ENCODE measurements around the gene CARD19.

Gene CARD19, protein sequence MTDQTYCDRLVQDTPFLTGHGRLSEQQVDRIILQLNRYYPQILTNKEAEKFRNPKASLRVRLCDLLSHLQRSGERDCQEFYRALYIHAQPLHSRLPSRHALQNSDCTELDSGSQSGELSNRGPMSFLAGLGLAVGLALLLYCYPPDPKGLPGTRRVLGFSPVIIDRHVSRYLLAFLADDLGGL

GRCh38 chr9:93096131-93096802 lies at the start of gene CARD19:
CARD19 (plus strand) TSS chr9:93096217; CDS start chr9:93096346, 129 bp downstream.
- DNase-seq: peak; percentile 67

- DNase-seq: no peak
Observed at GRCh38 chr9:93048566-93049448, 47.2 kb upstream of the CARD19 start.

DNA sequence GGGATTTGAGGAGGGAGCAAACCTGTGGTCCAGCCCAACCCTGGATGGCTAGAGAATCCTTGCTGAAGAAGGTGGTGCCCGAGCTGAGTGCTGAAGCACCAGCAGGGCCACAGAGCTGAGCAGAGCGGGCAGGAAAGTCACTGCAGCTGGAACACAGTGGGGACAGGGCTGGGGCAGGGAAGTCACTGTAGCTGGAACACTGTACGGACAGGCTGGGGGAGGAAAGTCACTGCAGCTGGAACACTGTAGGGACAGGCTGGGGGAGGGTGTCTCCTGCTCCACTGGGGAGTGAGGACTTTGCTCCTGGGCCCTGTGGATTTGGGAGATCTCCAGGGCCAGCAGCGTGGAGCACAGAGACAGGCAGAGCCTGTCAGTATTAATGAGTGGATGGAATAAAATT lies 46.5 kb upstream of the CARD19 start:
- no peak for DNase-seq

GRCh38 chr9:93050231-93050630 lies 45.8 kb upstream of the CARD19 start:
- no peak for DNase-seq

GRCh38 chr9:93051680-93052089 lies 44.3 kb upstream of the CARD19 start:
- no peak for DNase-seq

DNA sequence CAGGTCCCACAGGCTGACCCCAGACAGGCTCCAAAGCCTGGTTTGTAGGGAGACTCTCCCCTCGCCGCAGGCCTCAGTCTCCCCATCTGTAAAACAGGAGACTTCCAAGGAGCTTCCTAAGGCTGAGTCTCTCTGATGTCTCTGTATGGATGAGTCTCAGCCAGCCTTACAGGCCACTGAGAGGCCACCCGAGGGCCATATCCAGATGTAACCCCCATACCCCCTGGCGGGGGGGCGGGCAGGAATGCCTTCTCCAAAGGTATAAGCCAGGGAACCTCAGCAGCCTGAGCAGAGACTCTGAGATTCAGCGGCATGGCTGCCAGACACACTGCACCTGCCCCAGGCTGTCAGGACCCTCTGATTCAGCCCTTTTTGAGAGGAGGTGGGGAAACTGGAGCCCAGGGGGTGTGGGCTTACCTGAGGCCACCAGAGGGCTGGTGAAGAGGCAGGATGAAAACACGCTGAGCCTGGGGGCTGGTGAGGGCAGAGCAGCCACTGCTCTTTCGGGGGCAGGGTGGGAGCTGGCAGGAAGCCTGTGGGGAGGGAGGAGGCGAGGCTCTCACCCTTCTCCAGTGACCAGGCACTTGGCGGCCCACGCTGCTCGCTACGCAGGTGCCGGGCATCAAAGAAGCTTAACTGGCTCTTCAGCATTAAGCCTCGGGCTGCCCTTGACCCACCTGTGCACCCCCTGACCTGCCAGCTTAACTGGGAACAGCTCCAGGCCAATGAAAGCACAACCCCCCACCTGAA lies 43.1 kb upstream of the CARD19 start:
- DNase-seq: no peak

- DNase-seq: no peak
Observed at GRCh38 chr9:93053781-93054331, 42.2 kb upstream of the CARD19 start.

DNA sequence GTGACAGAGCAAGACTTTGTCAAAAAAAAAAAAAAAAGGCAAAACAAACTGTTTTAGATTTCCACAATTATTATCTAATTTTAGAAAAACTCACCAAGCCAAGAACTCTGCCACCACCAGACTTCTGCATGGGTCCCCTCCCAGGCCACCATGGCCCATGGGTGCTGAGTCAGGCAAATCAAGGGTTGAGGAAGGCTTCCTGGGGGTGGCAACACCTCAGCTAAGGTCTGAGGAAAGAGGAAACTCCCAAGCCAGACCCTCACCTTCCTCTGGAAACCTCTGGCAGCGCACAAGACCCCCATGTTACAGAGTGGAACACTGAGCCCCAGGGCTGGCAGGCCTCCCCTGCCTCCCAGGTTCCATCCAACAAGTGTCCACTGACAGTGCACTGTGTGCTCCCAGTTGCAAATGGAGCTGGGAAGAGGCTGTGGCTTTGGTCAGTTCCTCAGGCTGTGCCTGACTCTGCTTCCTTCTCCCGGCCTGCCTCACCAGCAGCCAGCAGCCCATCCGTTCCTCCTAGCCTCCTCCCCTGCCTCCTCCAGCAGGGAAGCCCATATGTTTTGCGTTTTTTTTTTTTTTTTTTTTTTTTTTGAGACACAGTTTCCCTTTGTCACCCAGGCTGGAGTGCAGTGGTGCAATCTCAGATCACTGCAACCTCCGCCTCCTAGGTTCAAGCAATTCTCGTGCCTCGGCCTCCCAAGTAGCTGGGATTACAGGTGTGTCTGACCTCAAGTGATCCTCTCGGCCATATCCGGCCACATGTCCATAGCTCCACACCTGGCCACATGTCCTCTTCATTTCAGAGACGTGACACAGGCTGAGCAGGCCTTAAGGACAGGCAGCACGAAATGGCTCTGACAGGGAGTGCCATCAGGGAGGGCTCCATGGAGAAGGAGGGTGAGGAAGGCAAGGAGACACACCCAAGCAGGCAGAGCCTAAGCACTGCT lies 41.0 kb upstream of the CARD19 start:
- no peak for DNase-seq

DNA sequence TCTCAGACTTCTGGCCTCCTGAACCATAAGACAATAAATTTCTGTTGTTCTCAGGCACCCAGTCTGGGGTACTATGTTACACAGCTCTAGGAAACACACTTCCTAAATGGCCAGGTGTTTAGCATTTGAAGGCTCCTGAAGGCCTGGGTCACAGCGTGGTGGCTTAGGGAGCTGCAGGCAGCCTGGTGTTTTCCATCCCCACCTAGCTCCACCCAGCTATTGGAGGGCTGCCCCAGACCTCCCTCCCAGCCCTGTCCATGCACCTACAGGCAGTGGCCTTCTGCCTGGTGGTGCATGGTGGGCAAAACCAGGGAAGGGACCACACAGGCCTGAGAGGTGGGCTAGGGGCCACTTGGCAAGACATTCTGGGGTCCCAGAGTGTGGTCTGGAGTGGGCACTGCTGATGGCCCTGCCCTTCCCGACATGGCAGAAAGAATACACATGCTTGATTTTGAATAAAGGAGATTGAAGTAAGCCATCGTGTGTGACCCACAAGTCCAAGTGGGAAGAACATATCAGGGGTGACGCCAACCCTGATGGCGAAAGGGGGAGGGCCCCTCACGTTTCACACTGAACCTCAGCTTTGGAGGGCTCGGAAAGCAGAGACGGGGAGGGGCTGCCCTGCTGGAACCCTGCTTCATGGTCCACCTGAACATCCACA lies 38.8 kb upstream of the CARD19 start:
- no peak for DNase-seq

DNA sequence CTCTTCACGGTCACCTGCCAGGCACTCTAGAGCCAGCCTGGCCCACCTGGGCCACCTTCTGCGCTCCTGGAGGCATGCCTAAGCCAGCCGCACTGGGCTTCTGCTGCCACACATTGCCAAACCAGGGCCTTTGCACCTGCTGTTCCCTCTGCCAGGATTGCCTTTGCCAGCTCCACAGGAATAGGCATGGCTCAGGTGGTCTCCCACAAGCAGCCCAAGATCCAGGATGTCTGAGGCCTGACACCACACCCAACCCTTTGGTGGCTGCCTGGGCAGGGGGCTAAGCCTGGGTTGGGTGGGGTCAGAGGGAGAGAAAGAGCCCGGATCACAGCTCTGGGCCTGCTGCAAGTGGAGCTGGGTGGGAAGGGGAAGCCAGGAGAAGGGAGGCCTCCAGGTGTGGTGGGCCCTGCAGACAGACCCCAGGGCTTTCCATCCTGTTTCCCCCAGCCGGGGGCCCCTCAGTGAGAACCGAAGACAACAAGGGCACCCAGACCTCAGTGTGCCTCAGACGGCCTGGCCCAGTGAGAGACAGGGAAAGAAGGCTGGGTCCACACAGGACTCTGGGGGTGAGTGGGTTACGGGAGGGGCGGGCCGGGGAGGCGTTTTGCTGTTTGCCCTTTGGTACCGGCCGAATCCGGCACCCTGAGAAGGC lies 38.2 kb upstream of the CARD19 start:
- no peak for DNase-seq

DNA sequence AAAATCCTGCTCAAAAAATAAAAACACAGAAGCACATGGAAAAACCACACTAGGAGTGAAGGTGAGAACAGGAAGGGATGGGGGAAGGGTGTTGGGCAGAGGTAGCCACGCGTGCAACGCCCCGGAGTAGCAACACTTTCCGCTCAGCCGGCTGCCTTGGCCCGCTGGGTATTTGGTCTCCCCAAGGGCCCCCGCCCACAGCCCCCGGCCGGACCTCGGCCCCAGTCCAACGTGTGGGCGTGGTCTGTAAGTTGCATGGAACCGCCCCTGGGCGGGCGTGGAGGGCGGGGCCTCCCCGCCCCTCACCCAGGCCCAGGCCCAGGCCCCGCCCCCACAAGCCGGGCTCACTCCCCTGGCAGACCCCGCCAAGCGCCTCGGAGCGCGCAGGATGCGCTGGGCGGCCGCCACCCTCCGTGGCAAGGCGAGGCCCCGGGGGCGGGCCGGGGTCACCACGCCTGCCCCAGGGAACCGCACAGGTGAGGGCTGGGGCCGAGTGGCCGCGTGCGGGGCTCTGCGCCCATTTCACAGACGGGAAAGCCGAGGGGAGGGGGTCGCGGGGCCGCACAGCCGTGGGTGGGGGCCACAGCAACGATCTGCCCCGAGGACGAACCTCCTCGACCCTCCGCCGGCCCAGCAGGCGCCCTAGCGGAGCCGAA lies 37.5 kb upstream of the CARD19 start, which contains the start of gene SUSD3:
SUSD3 (plus strand) TSS at position 347 of the 656 bp plus-strand sequence; CDS start at position 389, 42 bp downstream.
- peak; percentile 77 for DNase-seq

- DNase-seq: no peak
Observed at GRCh38 chr9:93059011-93059714, 36.9 kb upstream of the CARD19 start.

GRCh38 chr9:93059715-93060578 lies 36.1 kb upstream of the CARD19 start:
- DNase-seq: no peak

DNA sequence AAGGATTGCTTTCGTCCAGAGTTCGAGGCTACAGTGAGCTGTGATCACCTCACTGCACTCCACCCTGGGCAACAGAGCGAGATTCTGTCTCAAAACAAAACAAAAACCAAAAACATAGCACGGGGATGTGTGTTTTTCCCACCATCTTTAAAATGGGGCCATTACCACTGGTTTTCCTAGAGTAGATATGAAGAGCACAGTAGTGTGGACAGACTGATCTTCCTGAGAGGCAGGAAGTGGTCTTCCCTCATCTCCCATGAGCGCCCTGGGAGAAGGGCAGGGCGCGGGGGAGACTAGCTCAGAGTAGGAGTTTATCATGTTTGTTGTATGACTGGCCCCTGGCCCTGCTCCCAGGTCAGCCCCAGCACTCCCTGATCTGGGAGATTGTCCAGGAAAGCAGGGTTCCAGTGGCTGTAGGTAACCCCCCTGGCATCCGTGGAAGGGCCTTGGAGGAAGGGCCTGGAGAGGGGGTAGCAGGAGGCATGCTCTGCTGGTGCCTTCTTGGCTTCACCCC lies 35.2 kb upstream of the CARD19 start:
- DNase-seq: peak; percentile 36

DNA sequence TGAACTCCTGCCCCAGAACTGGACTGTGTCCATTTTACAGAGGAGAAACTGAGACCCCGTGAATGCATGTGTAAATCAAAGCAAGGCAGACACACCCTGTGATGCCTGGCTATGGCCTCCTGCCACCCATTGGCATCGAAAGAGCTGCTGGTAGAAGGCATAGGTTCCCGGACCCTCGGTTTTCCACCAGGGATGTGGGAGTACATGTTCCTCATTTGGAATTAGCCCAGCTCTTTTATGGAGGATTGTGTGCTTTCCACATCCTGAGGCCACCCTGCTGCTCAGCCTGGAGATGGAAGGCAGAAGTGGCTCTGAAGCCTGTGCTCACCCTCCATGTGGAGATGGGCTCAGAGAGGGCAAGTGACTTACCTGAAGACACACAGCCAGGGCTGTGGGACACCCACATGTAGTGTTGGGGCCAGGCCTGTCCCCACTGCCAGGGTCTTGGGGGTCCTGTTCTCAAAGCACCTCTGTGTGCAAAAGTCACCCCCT lies 34.7 kb upstream of the CARD19 start:
- no peak for DNase-seq

DNA sequence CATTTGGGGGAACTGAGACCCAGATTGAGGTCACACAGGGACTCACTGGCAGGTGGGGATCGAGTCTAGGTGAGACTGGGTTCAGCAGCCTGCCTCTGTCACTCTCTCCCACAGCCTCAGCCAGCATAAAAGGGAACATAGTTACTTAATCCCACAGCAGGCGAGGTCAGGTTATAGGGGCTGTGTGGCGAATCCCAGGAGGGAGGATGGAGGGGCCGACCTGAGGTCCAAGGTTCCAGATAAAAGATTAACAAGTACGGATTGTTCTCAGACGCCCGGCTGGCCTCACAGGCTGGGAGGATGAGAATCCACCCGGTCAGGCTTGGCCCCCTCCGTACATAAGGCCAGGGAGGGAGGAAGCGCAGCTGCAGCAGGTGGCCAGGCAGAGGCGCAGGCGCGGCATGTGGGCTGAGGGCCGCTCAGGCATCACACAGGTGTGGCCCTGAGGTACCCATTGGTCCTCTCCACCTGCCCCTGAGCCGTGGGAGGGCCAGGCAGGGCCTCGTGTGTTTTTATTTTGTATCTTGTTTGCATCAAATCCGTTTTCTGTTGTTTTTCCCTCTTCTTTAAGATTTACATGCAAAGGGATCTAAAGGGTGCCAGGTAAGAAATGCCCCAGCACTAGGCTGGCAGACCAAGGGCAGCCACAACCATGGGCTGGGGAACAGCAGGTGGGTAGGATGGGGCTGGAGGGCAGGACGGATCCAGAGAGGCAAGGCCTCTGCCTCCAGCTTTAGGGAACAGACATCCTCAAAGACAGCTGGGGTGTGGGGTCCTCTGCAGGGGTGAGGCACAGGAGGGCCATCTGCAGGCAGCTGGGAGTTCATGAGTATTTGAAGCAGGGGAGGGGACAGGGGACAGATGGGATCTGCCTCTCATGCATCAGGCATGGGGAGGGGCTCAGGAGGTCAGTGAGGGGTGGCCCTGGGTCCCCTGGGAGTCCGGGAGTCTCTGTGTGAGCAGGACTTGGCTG lies 33.9 kb upstream of the CARD19 start:
- DNase-seq: peak; percentile 34
